Smooth muscle cell (in vitro differentiated cells): ENCODE measurements around the gene WWOX. TPM values are rescaled to one million over a fixed set of nuclear protein-coding genes. Genes with fewer than 3 reads are reported as not detected.

ENCODE experiments used
- DNase-seq: peaks from one replicate; lab custom pipeline; 2025; ENCODE audit not compliant: unreplicated experiment; lab: John Stamatoyannopoulos, UW
- H2AFZ ChIP-seq: fragments of 200-600 bp; sonication (generic); 2 replicates; pipeline ENCODE4 v1.6.0; 2016; ENCODE audit warnings: antibody characterized with exemption, low read depth, mild to moderate bottlenecking
- H3F3A ChIP-seq: fragments of 200-600 bp; sonication (generic); 2 replicates; pipeline ENCODE4 v1.6.0; 2017; ENCODE audit warnings: antibody characterized with exemption, low read depth
- H3K27ac ChIP-seq: fragments of 200-600 bp; sonication (generic); 2 replicates; pipeline ENCODE4 v1.5.1; 2016; ENCODE audit warnings: low read depth, mild to moderate bottlenecking
- H3K27me3 ChIP-seq: fragments of 200-600 bp; sonication (generic); 2 replicates; pipeline ENCODE4 v1.6.1; 2016; ENCODE audit warnings: low read depth, mild to moderate bottlenecking
- H3K36me3 ChIP-seq: fragments of 200-600 bp; sonication (generic); 2 replicates; pipeline ENCODE4 v1.5.1; 2016; ENCODE audit warnings: low read depth
- H3K4me1 ChIP-seq: fragments of 200-600 bp; sonication (generic); 2 replicates; pipeline ENCODE4 v1.5.1; 2016; ENCODE audit warnings: low read depth
- H3K4me2 ChIP-seq: fragments of 200-600 bp; sonication (generic); 2 replicates; pipeline ENCODE4 v1.6.0; 2016; ENCODE audit warnings: mild to moderate bottlenecking
- H3K4me3 ChIP-seq: fragments of 200-600 bp; sonication (generic); 2 replicates; pipeline ENCODE4 v1.5.1; 2016; ENCODE audit warnings: mild to moderate bottlenecking
- H3K79me2 ChIP-seq: fragments of 200-600 bp; sonication (generic); 2 replicates; pipeline ENCODE4 v1.6.0; 2016; ENCODE audit warnings: low read depth, mild to moderate bottlenecking
- H3K9ac ChIP-seq: fragments of 200-600 bp; sonication (generic); 2 replicates; pipeline ENCODE4 v1.6.0; 2016; ENCODE audit warnings: low read depth
- H3K9me3 ChIP-seq: fragments of 200-600 bp; sonication (generic); replicated peaks from 2 replicates; pipeline ENCODE4 v1.5.1; 2016; ENCODE audit warnings: low read depth
- H4K20me1 ChIP-seq: fragments of 200-600 bp; sonication (generic); 2 replicates; pipeline ENCODE4 v1.6.0; 2016; ENCODE audit warnings: low read depth
- CTCF ChIP-seq: fragments of 200-600 bp; sonication (generic); IDR thresholded peaks from 2 replicates; pipeline ENCODE4 v1.5.1; 2017; ENCODE audit warnings: borderline replicate concordance, mild to moderate bottlenecking, antibody characterized with exemption; ENCODE audit not compliant: insufficient read depth, poor library complexity, severe bottlenecking
- WGBS: methylation state at CpG from one replicate; pipeline ENCODE4 v1.1.7; 2016; ENCODE audit warnings: low lambda C conversion rate; 5-methylcytosine and 5-hydroxymethylcytosine counted together
- polyA plus RNA-seq: library from polyadenylated mRNA; unstranded; fragments of >200 nt; fragmentation: Nextera tagmentation; extraction: Ambion mirVana; gene quantifications from 2 replicates; pipeline ENCODE4 v1.2.1, GENCODE V29; 2016
- total RNA-seq: library from RNA; depleted of rRNA; stranded (reverse); fragments of >200 nt; gene quantifications from 2 replicates; pipeline ENCODE4 v1.2.3, GENCODE V29; 2014

WWOX gene
- total and polyA plus RNA-seq, 2 experiments from 2014 or later, result 7.5 to 14.0 TPM

- Histone ChIP-seq H3K4me1 (peaks cover 6% of the 10 kb centered on the region), H3K4me3 (no peak overlapping the region), H3K36me3 (no peaks in the 10 kb centered on the region), H3K27me3 (peaks cover 27% of the 10 kb centered on the region), H3K79me2 (no peaks in the 10 kb centered on the region), H3K27ac (no peak overlapping the region), H3K9me3 (no peaks in the 10 kb centered on the region), H3F3A (no peaks in the 10 kb centered on the region), H4K20me1 (no peaks in the 10 kb centered on the region), H2AFZ (no peak overlapping the region), H3K9ac (no peak overlapping the region), H3K4me2 (no peak overlapping the region)
- no peak for TF ChIP-seq CTCF
- no peak for DNase-seq
- 98% methylated on average over 2 of the region's 2 CpGs for WGBS
Measured at GRCh38 chr16:78945336-78945735, 845.9 kb downstream of the WWOX start.

- peaks cover 6% of the 10 kb centered on the region for H3K4me1 ChIP-seq
- WGBS, result 90% methylated on average over 11 of the region's 11 CpGs
- no peak overlapping the region for H3K4me3 ChIP-seq
- H3K27ac ChIP-seq, result no peak overlapping the region
- no peaks in the 10 kb centered on the region for H3K36me3 ChIP-seq
- H3K4me2 ChIP-seq, result no peak overlapping the region
- no peaks in the 10 kb centered on the region for H3K9me3 ChIP-seq
- H3K27me3 ChIP-seq, result peaks cover 27% of the 10 kb centered on the region
- no peak for DNase-seq
- no peaks in the 10 kb centered on the region for H3F3A ChIP-seq
- no peak for TF ChIP-seq CTCF
- no peaks in the 10 kb centered on the region for H4K20me1 ChIP-seq
- no peaks in the 10 kb centered on the region for H3K79me2 ChIP-seq
- no peak overlapping the region for H3K9ac ChIP-seq
- H2AFZ ChIP-seq, result no peak overlapping the region
Measured at GRCh38 chr16:78946556-78946955, 847.1 kb downstream of the WWOX start.

GRCh38 chr16:78950768-78951167 is 851.3 kb downstream of the WWOX start:
- no peaks in the 10 kb centered on the region for H3K9me3 ChIP-seq
- no peaks in the 10 kb centered on the region for H3K36me3 ChIP-seq
- peaks cover 40% of the 10 kb centered on the region for H3K27me3 ChIP-seq
- H3K27ac ChIP-seq, result no peak overlapping the region
- no peak overlapping the region for H3K4me3 ChIP-seq
- WGBS, result 65% methylated on average over 3 of the region's 3 CpGs
- no peaks in the 10 kb centered on the region for H4K20me1 ChIP-seq
- no peak overlapping the region for H3K4me2 ChIP-seq
- no peaks in the 10 kb centered on the region for H3F3A ChIP-seq
- no peaks in the 10 kb centered on the region for H3K79me2 ChIP-seq
- H2AFZ ChIP-seq, result no peak overlapping the region
- no peak overlapping the region for H3K9ac ChIP-seq
- no peak for TF ChIP-seq CTCF
- no peak for DNase-seq
- H3K4me1 ChIP-seq, result peaks cover 6% of the 10 kb centered on the region

GRCh38 chr16:78952630-78953029 is 853.2 kb downstream of the WWOX start:
- H3K27ac ChIP-seq, result no peak overlapping the region
- no peaks in the 10 kb centered on the region for H3K36me3 ChIP-seq
- 89% methylated on average over 7 of the region's 7 CpGs for WGBS
- no peaks in the 10 kb centered on the region for H3F3A ChIP-seq
- no peak overlapping the region for H3K9ac ChIP-seq
- no peak overlapping the region for H2AFZ ChIP-seq
- H3K9me3 ChIP-seq, result no peaks in the 10 kb centered on the region
- H3K4me1 ChIP-seq, result peaks cover 14% of the 10 kb centered on the region
- H3K4me2 ChIP-seq, result no peak overlapping the region
- no peak for TF ChIP-seq CTCF
- H3K4me3 ChIP-seq, result no peak overlapping the region
- no peaks in the 10 kb centered on the region for H4K20me1 ChIP-seq
- no peaks in the 10 kb centered on the region for H3K79me2 ChIP-seq
- DNase-seq, result no peak
- peaks cover 37% of the 10 kb centered on the region for H3K27me3 ChIP-seq
